Activated gamma-delta T cell treated with Interleukin-2 at 50 U/mL for 16 hours (primary cell): ENCODE measurements around the gene CAPN9.
"Not testable (repeated sequence)": the region's sequence is repeated elsewhere in the genome, so short reads cannot be mapped to it uniquely, and the experiment has no call there.

Source experiments
- DNase-seq: peaks from one replicate; pipeline ENCODE4 v3.0.0-alpha.2; 2020

The CAPN9 gene

DNA sequence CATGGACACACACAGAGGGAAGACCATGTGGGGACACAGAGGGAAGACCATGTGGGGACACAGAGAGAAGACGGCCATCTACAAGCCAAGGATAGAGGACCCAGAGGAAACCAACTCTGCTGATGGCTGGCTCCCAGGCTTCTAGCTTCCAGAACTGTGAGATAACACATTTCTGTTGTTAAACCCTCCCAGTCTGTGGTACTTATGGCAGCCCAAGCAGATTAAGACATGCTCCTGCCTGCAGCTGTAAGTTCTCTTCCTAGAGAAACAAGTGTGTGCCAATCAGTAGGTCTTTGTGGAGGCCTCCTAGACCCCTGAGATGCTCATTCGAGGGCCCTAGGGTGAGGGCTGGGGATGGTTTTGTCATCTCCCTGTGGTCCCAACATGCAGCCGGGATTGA, 35.9 kb upstream of the CAPN9 start:
- DNase-seq, result no peak

DNA sequence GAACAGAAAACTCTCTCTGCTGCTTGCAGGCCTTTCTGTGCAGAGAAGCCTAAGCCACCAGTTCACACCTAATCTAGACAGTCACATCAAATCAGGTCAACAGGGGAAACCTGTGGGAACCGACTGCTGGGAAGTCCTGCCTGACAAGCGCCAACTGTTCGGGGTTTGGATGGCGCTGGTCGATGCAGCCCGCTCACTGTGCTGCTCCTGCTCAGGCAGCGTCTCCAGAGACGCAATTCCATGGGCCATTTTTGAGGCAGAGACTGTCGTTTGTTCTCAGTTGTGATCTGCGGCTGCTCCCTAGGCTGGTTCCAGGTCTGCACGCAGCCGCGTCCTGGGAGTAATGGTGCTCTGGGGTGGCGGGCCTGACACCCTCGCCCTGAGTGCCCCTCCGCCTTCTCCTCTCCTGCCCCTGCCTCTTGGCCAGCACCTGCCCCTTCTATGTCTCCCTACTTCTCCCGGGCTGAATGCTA, 34.7 kb upstream of the CAPN9 start:
- no peak for DNase-seq

DNA sequence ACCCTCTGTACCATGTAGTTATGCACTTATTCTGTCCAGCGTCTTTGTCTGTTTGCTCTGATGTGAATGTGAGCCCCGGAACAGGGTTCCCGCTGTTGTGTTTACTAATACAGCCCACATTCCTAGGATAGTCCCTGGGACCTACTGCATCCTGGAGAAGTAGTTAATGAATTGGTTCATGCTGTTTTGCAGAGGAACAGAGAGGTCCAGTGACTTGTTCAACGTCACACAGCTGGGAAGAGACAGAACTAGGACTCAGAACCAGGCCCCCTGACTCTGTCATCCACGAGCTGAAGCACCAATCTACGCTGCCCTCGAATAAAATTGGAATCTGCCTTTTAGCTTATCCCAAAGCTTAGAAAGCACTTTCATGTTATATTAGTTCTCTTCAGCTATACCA, 34.0 kb upstream of the CAPN9 start:
- DNase-seq, result no peak

DNA sequence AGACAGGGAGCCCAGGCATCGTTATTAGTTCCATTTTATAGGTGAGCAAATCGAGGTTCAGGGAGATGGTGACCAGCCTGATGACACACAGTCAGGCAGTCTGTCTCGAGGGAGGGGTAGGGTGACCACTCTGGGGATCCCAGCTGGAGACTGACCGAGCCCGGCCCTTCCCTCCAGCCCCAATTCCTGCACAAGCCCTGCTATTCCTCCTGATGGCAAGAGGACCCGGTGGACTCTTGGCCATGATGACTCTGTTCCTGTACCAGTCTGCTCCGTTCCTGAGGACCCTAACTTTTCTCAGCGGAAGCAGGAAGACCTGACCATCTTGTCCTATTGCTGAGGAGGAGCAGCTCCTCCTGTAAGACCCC, 33.7 kb upstream of the CAPN9 start:
- no peak for DNase-seq

DNA sequence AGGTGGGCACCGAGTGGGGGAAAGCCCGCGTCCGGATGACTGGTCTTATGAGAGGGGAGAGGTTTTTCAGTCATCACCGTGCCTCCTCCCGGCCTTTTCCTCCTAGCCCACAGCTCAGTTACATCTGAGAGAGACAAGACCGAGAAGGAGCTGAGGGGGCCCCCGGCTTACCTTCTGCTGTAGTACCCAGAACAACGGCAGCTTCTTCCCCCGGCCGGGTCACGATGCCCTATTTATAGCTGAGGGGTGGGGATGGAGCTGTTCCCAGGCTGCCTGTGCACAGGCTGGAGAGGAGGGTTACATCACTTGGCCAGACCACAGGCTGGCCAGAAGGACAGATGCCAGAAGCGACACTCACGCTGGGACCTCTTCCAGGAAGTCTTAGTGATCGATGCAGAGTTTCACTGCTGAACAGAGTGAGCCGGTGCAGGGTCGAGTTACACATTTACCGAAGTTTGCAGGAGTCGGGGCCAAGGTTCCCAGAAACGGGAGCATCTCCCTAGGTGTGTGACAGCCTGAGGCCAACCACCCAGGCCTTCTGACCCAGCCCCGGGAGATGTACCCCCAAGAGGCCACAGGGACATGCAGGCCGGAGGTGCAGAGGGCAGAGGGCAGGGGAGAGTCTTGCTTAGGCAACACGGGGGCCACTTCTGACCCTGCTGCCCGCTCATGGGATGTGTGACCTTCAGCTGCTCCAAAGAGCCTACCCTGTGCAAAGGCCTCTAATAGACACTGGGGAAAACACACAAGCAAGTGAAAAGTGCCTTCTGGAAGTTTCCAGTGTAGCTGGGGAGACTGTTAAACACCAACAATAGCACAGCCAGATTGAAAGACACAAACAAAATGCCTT, 33.0 kb upstream of the CAPN9 start, which contains the start of gene AGT:
TSS of gene AGT (minus strand) at position 208 of the 850 bp plus-strand sequence. CDS start 3,299 bp downstream, outside the sequence.
- DNase-seq, result no peak

DNA sequence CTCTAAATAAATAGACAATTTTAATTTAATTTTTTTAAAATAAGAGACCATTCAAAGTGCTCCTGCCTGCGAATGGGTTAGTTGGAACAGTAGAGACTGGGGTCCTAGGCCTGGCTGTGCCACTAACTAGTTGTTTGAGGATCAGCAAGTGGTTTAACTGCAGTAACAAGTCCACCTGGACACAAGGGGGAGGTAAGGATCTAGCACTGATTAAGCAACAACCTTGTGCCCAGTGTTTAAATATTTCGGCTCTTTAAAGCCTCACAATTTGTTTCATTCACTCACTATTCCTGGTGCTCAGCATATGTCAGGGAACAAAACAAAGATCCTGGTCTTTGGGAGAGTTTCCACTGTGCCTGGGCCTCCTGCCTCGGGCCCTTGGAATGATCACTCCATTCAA, 31.7 kb upstream of the CAPN9 start:
- DNase-seq, result no peak

DNA sequence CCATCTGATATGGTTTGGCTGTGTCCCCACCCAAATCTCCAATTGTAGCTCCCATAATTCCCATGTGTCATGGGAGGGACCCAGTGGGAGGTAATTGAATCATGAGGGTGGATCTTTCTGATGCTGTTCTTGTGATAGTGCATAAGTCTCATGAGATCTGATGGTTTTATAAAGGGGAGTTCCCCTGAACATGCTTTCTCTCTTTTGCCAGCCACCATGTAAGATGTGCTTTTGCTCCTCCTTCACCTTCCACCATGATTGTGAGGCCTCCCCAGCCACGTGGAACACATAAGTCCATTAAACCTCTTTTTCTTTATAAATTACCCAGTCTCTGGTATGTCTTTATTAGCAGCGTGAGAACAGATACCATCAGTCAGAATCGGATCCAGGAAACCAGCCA, 30.7 kb upstream of the CAPN9 start:
- DNase-seq, result not testable (repeated sequence)

DNA sequence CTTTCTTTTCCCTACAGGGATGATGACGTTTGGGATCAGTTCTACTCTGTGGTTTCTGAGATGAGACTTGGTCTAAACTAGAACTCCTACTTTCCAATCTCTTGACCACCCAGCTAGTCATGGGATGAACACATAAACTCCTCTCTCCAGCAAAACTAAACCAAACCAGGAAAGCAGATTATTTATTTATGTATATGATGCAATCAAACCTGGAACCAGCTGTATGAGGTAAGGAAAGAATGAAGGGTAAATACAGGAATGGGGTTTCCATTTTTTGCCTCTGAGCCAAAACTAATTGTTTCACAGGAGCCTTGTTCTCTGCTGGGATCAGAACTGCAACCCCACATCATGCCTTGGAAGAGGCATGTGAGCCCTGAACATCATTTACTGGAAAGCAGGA, 29.9 kb upstream of the CAPN9 start:
- no peak for DNase-seq

DNA sequence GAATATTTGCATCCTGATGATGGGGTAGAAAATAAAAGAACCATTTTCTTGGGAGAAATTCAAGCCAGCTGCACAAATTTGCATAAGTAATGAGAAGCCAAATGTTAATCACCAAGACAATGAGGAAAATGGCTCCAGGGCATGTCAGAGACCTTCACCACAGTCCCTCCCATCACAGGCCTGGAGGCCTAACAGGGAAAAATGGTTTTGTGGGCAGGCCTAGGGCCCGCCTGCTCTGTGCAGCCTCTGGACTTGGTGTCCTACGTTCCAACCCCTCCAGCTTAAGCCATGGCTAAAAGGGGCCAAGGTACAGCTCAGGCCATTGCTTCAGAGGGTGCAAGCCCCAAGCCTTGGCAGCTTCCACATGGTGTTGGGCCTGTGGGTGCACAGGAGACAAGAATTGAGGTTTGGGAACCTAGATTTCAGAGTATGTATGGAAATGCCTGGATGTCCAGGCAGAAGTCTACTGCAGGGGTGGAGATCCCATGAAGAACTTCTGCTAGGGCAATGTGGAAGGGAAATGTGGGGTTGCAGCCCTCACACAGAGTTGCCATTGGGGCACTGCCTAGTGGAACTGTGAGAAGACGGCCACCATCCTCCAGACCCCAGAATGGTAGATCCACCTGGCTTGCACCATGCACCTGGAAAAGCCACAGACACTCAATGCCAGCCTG, 25.2 kb upstream of the CAPN9 start:
- DNase-seq, result not testable (repeated sequence)

DNA sequence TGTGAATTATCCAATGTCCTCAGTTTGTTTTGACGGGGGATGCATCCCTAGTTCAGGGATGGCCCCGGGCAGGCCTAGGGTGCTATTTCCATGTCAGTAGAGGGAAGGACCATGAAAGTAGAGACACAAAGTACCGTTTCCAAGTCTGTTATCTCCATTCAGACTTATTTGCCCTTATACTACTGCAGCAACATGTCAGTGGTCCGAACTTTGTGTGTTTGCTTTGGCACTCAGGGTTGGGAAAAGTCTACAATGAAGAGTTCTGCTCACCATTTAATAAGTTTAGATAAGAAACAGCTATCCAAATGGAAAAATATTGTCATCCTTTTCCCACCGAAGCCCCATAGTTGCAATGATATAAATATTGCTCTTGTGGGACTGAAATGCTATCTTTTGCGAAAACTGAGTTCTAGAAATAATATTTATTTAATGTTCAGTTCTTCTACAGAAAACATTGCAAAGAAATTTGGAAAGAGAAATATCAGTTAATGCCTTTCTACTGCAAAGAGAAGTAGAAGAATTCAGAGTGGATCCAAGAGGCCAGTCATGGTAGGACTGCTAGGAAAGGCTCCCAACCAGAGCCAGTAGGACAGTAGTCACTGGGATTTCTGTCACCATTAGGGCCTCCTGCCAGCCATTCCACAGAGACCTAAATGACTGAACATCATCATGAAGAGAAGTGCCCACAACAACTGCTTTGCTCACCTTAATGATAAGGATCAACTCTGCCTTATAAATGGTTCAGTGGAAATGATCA, 21.8 kb upstream of the CAPN9 start:
- DNase-seq, result no peak

DNA sequence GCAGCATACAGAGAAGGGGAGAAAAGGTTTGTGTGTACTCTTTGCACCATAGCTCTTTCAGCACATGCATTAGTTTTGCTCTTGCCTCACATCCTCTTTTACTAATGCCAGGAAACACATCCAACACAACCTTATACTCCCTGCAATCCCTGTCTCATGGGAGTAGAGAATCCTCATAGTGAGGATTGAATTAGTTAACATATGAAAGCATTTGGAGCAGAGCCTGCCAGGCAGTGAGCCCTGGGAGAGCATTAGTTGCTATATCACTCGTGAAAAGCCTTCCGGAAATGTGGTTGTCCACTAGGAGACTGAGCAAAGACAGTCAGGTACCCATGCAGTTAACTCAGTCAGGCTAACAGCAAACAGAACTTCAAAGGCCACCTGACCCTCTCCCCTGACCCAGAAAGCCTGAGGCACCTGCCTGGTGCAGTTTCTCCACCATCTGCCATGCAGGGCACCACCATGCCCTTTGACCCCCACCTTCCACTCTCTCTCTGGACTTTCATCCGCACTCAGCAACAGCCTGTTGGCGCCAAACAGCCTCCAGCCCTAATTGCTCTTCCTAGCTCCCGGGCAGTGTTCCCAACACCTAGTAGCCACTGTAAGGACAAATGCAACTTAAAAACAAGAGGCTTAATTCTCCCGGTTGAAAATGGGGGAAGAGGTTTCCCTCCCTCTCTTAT, 18.3 kb upstream of the CAPN9 start:
- no peak for DNase-seq

DNA sequence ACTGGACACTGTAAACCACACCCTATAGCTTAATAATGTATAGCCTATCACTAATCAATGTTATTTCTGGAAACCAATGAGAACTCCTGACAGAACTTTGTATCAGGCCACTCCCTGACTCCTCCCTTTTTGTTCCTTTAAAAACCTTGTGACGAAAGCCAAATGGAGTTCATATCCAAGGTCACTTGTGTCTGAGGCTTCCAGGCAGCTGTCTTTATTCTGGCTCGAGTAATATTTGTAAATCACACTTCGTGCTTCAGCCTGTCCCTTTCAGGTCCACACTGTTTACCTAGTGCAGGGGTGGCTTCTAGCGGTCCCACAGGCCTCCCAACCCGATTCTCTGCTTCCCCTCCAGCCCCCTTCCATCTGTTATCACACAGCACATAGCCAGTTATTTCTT, 16.2 kb upstream of the CAPN9 start:
- no peak for DNase-seq

DNA sequence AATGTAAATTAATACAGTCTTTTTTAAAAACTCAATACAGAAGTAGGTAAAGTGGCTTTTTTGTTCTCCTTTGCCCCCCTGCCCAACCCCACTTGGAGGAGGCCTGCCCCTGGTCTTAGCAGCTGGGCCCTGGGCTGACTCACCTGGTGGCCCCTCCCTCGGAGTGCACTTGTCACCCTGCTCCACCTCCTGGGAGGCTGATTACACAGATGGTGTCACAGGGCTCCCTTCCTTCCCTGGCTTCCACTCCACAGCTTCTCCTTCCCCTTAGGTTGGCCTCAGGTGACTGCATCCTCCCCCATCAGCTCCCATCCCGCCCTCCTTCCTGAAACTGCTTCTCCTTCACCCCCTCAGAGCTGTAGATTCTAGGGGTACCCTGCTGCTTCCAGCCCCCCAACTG, 11.7 kb upstream of the CAPN9 start:
- no peak for DNase-seq

DNA sequence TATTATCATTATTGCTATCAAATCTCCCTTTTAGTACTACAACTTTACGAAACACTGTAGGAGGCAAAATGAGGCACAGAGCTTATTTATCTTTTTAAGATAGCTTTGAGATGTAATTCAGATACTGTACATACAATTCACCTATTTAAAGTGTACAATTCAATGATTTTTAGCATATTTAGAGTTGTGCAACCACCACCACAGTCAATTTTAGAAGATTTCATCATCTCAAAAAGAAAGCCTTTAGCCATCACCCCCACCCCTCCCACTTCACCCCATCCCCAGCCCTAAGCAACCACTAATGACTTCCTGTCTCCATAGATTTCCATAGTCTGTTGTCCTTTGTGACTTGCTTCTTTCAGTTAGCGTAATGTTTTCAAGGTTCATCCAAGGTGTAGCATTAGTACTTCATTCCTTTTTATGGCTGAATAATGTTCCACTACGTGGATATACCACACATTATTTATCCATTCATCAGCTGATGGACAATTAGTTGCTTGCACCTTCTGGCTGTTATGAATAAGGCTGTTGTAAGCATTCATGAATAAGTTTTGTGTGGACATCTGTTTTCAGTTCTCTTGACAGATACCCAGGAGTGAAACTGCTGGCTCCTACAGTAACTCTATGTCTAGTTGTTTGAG, 9.4 kb upstream of the CAPN9 start:
- DNase-seq, result no peak

DNA sequence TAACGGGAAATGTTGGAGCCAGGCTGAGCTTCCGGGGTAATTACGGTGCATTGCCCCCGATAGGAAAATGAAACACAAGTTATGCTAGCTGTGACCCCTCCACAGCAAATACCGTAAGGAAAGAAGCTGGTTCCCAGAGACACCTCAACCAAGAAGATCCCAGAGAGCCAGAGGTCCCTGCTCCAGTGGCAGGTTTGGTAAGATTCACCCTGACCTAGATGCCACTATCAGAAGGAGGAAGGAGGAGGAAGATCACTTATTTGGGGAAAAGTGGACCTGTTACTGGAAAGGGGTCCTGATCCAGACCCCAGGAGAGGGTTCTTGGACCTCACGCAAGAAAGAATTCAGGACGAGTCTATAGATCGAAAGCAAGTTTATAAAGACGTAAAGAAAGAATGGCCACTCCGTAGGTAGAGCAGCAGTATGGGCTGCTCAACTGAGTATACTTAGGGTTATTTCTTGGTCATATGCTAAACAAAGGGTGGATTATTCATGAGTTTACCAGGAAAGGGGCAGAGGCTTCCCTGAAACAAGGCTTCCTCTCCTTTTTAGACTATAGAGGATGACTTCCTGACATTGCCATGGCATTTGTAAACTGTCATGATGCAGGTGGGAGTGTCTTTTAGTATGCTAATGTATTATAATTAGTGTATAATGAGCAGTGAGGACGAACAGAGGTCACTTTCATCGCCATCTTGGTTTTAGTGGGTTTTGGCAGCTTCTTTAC, 7.5 kb upstream of the CAPN9 start:
- no peak for DNase-seq

DNA sequence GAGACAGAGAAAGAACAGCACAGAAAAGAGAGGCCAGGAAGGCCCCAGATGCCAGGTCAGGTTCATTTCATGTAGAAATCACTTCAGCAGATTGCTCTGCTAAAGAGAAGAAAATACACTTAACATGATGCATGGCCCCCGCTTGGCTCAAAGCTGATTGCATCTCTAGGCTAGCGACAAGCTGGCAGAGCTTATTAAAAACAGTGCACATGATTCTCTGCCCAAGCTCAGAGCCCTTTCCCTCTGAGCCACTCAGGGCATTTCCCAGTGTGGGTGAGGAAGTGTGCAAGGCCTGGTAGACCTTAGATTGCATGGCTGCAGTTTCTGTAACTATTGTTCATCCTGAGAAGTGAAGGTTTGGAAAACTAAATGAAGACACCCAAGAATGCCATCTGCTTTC, 3.3 kb upstream of the CAPN9 start:
- no peak for DNase-seq

DNA sequence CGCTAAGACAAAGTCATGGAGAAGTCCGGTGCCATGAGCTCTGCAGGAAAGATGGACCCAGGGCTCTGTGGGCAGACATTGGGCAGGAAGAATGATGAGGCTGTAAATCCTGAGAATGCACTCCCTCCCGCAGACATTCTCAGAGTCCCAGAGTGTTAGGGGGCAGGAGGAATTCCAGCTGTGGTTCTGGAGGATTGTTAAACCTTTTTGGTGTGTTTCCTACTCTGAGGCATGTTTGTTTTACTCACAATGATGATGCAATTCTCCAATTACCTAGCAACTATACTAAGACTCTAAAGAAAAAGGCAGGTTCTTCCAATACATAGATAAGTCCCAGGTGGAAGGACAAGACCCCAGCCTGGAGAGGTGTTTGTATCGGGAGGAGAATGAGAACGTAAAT, 2.8 kb upstream of the CAPN9 start:
- no peak for DNase-seq

DNA sequence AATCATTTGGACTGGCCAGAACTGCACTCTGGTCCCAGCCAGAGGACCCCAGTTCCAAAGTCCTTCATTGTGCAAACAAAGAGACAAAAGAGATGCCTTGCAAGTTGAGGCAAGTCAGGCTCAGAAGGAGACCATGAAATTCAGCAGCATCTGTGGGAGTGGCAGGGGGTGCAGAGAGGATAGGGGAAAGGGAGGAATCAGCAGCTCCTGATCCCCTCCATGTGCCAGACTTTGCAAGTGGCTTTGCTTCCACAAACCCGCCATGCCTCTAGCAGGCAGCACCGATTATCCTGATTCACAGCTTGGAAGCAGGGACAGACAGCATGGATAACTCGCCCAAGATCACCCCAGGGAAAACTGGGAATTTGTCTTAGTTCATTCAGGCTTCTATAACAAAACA, 2.1 kb upstream of the CAPN9 start:
- DNase-seq, result no peak

DNA sequence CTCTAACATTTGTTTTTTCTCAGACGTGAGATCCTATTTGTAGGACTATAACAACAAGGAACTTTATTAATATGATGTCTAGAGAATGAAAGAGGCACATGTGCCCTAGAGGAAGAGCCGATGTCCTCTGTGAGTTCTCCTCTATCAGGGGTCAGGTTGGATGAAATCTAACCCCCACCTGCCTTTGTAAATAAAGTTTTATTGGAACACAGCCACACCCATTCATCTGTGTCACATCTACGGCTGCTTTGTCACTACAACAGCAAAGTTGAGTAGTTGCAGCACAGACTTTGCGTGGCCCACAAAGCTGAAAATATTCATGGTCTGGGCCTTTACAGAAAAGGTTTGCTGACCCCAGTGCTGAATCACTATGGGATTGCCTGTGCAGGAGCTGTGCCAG, 571 bp upstream of the CAPN9 start:
- no peak for DNase-seq

DNA sequence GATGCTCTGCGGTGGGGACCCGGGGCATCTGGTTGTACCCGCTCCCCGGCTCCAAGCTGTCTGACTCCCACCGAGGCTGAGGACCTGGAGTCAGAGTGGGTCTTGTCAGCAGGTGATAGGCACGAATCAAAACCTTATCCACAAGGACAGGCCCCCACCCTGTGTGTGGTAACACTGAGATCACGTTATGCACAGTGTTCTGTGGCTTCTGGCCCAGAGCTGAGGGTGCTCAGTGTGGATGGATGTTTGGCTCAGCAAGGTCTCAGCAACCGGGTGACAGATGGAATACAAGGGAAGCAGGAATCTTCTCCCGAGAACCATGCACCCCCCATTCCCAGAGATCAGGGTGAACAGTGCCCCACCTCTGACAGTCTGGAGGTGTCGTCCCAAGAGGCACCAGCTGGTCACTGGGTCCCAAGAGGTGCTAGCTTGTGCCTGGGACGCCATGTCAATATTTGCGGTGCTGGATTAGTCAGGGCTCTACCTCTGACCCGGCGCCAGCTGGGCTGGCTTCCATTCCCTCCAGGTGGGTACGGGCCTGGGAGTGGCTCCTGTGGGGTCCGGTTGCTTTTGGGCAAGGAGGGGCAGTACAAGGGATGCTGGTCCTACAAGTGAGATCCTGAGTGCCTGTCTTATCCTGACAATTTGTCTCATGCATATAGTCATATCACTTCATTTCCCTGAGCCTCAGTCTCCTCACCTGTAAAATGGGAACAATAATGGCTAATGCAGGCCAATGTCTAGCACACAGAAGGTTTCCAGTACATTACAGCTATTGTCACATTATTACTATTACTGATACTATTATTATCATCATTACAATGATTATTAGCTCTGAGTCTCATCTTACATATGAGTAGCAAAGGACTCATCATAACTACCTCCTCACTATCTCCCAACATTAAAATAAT, 957 bp downstream of the CAPN9 start:
- no peak for DNase-seq

DNA sequence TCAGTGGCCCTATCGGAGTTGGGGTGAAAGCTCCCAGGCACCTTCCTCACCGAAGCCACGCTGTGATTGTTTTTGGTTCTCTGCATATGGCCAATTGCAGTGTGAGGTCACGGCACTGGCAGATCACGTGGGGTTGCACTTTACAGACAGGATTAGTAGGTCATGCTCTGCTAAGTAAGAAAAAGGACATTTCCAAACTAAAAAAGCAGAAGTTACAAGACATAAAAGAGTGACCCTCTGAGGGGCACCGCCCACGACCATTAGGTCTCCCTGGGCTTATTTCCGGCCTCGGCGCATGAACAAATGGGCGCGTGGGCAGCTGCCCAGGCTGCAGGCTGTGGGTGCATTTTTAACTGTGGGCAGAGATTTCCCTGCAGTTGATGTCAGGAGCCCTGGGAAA, 2.0 kb downstream of the CAPN9 start:
- no peak for DNase-seq
